Body of pancreas (tissue), 4 donors: ENCODE results near the gene SMOC2.

Source experiments
- POLR2A ChIP-seq, 3 donors: fragments of 450-650 bp; IDR thresholded peaks; one replicate each; pipeline ENCODE4 v1.6.1; 2016; ENCODE audit warnings: antibody characterized with exemption in 3 of 3, mild to moderate bottlenecking in 2 of 3
- TF ChIP-seq, protein P1 (sequence below), 7 experiments: fragments of 450-650 bp in 4 of 7; fragments of 200-600 bp in 3 of 7; sonication (generic) in 3 of 7; IDR thresholded peaks; one replicate each; pipeline ENCODE4 v1.5.1; 2016 to 2019; ENCODE audit warnings: antibody characterized with exemption in 7 of 7

GRCh38 chr6:168417679-168418557 is 23.1 kb upstream of the SMOC2 start:
- TF ChIP-seq, protein P1, sequence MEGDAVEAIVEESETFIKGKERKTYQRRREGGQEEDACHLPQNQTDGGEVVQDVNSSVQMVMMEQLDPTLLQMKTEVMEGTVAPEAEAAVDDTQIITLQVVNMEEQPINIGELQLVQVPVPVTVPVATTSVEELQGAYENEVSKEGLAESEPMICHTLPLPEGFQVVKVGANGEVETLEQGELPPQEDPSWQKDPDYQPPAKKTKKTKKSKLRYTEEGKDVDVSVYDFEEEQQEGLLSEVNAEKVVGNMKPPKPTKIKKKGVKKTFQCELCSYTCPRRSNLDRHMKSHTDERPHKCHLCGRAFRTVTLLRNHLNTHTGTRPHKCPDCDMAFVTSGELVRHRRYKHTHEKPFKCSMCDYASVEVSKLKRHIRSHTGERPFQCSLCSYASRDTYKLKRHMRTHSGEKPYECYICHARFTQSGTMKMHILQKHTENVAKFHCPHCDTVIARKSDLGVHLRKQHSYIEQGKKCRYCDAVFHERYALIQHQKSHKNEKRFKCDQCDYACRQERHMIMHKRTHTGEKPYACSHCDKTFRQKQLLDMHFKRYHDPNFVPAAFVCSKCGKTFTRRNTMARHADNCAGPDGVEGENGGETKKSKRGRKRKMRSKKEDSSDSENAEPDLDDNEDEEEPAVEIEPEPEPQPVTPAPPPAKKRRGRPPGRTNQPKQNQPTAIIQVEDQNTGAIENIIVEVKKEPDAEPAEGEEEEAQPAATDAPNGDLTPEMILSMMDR (IDR thresholded peaks at IDR 0.05), result no peak
- no peak for TF ChIP-seq POLR2A (IDR thresholded peaks at IDR 0.05)
